GM12878 (cell line): ENCODE data around the gene ZBED1. TPM values are rescaled to one million over a fixed set of nuclear protein-coding genes. Genes with fewer than 3 reads are reported as not detected.

Experiments
- ATAC-seq: fragments of 200-7000 bp; cut with Tn5 transposase; 3 replicates; pipeline ENCODE4 v1.9.1; 2020; ENCODE audit warnings: mild to moderate bottlenecking, moderate library complexity
- BruUV-seq: library from RNA; stranded (reverse); fragments of 400-500 nt; replicated peaks from 2 replicates; lab custom pipeline; 2021; lab: Mats Ljungman, UMichigan
- CTCF ChIA-PET: fragments of 300-600 bp; sonication (Branson Sonifier 250); formaldehyde crosslinking; extraction: SDS; loops from one replicate; lab custom pipeline; 2021; ENCODE audit warnings: inconsistent platforms; lab: Yijun Ruan, JAX
- POLR2A ChIA-PET: fragments of 350-600 bp; formaldehyde crosslinking; extraction: SDS; loops from one replicate; lab custom pipeline; 2021; ENCODE audit warnings: inconsistent platforms; lab: Charles Lee
- RAD21 ChIA-PET: fragments of 300-600 bp; sonication (Branson Sonifier 250); formaldehyde crosslinking; loops from one replicate; lab custom pipeline; 2023; ENCODE audit warnings: antibody characterized with exemption; ENCODE audit not compliant: unreplicated experiment; lab: Charles Lee
- SMC1A ChIA-PET: fragments of 300-600 bp; sonication (Branson Sonifier 250); formaldehyde crosslinking; loops from one replicate; lab custom pipeline; 2023; ENCODE audit not compliant: unreplicated experiment, uncharacterized antibody; lab: Charles Lee
- DNase-seq: peaks from one replicate; pipeline ENCODE4 v3.0.0-alpha.2; 2011; ENCODE audit warnings: low read depth, low spot score
- FAIRE-seq: peaks from 3 replicates; lab custom pipeline; 2011; peaks lifted over from hg19 to GRCh38; lab: Jason Lieb, UNC
- H2AFZ ChIP-seq: 2 replicates; pipeline ENCODE4 v1.6.0; 2011; ENCODE audit warnings: low read depth, low read length, control low read depth; ENCODE audit not compliant: control insufficient read depth
- H3K27ac ChIP-seq: 2 replicates; pipeline ENCODE4 v1.5.1; 2011; ENCODE audit warnings: control low read depth; ENCODE audit not compliant: control insufficient read depth, insufficient read depth
- H3K27me3 ChIP-seq, 2 experiments: replicated peaks in 1 of 2; 2 replicates each; pipeline versions ENCODE4 v1.6.0 to v1.6.1; 2011; ENCODE audit warnings: low read length in 1 of 2; ENCODE audit not compliant: control insufficient read depth in 2 of 2, insufficient read depth in 2 of 2
- H3K36me3 ChIP-seq, 2 experiments: 2 replicates each; pipeline ENCODE4 v1.5.1; 2011; ENCODE audit warnings: low read length in 1 of 2; ENCODE audit not compliant: control insufficient read depth in 2 of 2, insufficient read depth in 2 of 2
- H3K4me1 ChIP-seq: 2 replicates; pipeline ENCODE4 v1.6.1; 2011; ENCODE audit warnings: mild to moderate bottlenecking, low read length, moderate library complexity, mixed read lengths; ENCODE audit not compliant: control insufficient read depth, insufficient read depth
- H3K4me2 ChIP-seq: 2 replicates; pipeline ENCODE4 v1.6.0; 2011; ENCODE audit warnings: control low read depth; ENCODE audit not compliant: control insufficient read depth, insufficient read depth
- H3K4me3 ChIP-seq: fragments of 200-600 bp; sonication (generic); 2 replicates; pipeline ENCODE4 v1.5.1; 2016
- H3K79me2 ChIP-seq: 2 replicates; pipeline ENCODE4 v1.6.0; 2011; ENCODE audit warnings: low read length; ENCODE audit not compliant: control insufficient read depth, insufficient read depth
- H3K9ac ChIP-seq: 2 replicates; pipeline ENCODE4 v1.8.0; 2011; ENCODE audit warnings: low read length, control low read depth, mixed read lengths; ENCODE audit not compliant: control insufficient read depth, insufficient read depth
- H3K9me3 ChIP-seq: replicated peaks from 3 replicates; pipeline ENCODE4 v1.5.1; 2011; ENCODE audit warnings: mild to moderate bottlenecking, low read length; ENCODE audit not compliant: control insufficient read depth, insufficient read depth
- H4K20me1 ChIP-seq: 2 replicates; pipeline ENCODE4 v1.6.0; 2011; ENCODE audit not compliant: control insufficient read depth, insufficient read depth
- BHLHE40 ChIP-seq, 2 experiments: fragments of 450-650 bp in 1 of 2; IDR thresholded peaks; 2 replicates each; pipeline ENCODE4 v1.6.1; 2011 to 2017; ENCODE audit warnings: low read depth in 2 of 2, borderline replicate concordance in 1 of 2, improper control_type of control experiment in 1 of 2, low read length in 1 of 2, mild to moderate bottlenecking in 1 of 2
- BMI1 ChIP-seq: fragments of 450-650 bp; IDR thresholded peaks from 2 replicates; pipeline ENCODE4 v1.6.1; 2016; ENCODE audit warnings: mild to moderate bottlenecking, moderate library complexity, borderline replicate concordance
- EZH2 ChIP-seq: IDR thresholded peaks from 2 replicates; pipeline ENCODE4 v1.6.1; 2012; ENCODE audit warnings: low read depth, mild to moderate bottlenecking, control low read depth, inconsistent platforms, low read length, borderline replicate concordance; ENCODE audit not compliant: control insufficient read depth
- MEF2A ChIP-seq: IDR thresholded peaks from 2 replicates; pipeline ENCODE4 v1.6.1; 2011; ENCODE audit warnings: low read depth, mild to moderate bottlenecking, low read length, moderate library complexity; ENCODE audit not compliant: insufficient read depth
- RFX5 ChIP-seq: IDR thresholded peaks from 2 replicates; pipeline ENCODE4 v1.6.1; 2011; ENCODE audit warnings: low read depth, low read length, improper control_type of control experiment
- SMAD5 ChIP-seq: IDR thresholded peaks from 2 replicates; pipeline ENCODE4 v1.6.1; 2016; ENCODE audit warnings: antibody characterized with exemption, low read depth
- SMC3 ChIP-seq: IDR thresholded peaks from 2 replicates; pipeline ENCODE4 v1.6.1; 2011; ENCODE audit warnings: low read length, improper control_type of control experiment, borderline replicate concordance
- SPI1 ChIP-seq: IDR thresholded peaks from 2 replicates; pipeline ENCODE4 v1.6.1; 2011; ENCODE audit warnings: low read depth, mild to moderate bottlenecking, low read length, moderate library complexity, borderline replicate concordance; ENCODE audit not compliant: insufficient read depth
- TBL1XR1 ChIP-seq: IDR thresholded peaks from 2 replicates; pipeline ENCODE4 v1.6.1; 2012; ENCODE audit warnings: low read depth, low read length, improper control_type of control experiment
- YBX1 ChIP-seq: fragments of 450-650 bp; IDR thresholded peaks from 2 replicates; pipeline ENCODE4 v1.6.1; 2016; ENCODE audit warnings: antibody characterized with exemption
- ZNF274 ChIP-seq: IDR thresholded peaks from one replicate; pipeline ENCODE4 v1.8.0; 2011; ENCODE audit not compliant: insufficient read length, insufficient read depth
- WGBS: methylation state at CpG from one replicate; pipeline ENCODE4 v1.1.6; 2016; ENCODE audit warnings: low lambda C conversion rate; ENCODE audit not compliant: insufficient replicate concordance, insufficient coverage; ENCODE audit errors: missing lambda C conversion rate; 5-methylcytosine and 5-hydroxymethylcytosine counted together
- in situ Hi-C: fragments of 300-500 bp; cut with MboI; formaldehyde crosslinking; loops from 9 replicates; pipeline ENCODE4 v1.14.3; 2018; ENCODE audit warnings: mixed read lengths
- intact Hi-C: fragments of 100-400 bp; cut with micrococcal nuclease; formaldehyde crosslinking; loops from one replicate; pipeline ENCODE4 v1.14.2; 2022; ENCODE audit not compliant: unreplicated experiment
- polyA plus RNA-seq, 11 experiments: library from polyadenylated mRNA; depleted of rRNA in 4 of 11; unstranded in 6 of 11; stranded (reverse) in 5 of 11; fragments of >200 nt; fragmentation: Nextera tagmentation in 4 of 11; fragmentation: Illumina TruSeq in 1 of 11; extraction: Ambion mirVana in 4 of 11; extraction: Trizol in 1 of 11; gene quantifications; 1 replicate in 1 of 11; 2 replicates in 10 of 11; pipeline versions ENCODE4 v1.2.1 to v1.2.3, GENCODE V29; 2011 to 2016; ENCODE audit warnings: inconsistent platforms in 2 of 11, missing spikeins in 2 of 11, low read depth in 1 of 11
- total RNA-seq, 4 experiments: library from RNA; depleted of rRNA in 3 of 4; stranded (reverse); fragments of >200 nt in 3 of 4; fragmentation: Illumina TruSeq in 1 of 4; extraction: Trizol in 1 of 4; gene quantifications; 2 replicates each; pipeline versions ENCODE4 v1.2.1 to v1.2.3, GENCODE V29; 2013 to 2021
- TF ChIP-seq, protein P1 (sequence below): fragments of 450-650 bp; formaldehyde crosslinking; IDR thresholded peaks from 2 replicates; pipeline ENCODE4 v1.4.0; 2020; ENCODE audit warnings: mild to moderate bottlenecking, moderate library complexity
- TF ChIP-seq, protein P2 (sequence below): fragments of 450-650 bp; IDR thresholded peaks from 2 replicates; pipeline ENCODE4 v1.6.1; 2017; ENCODE audit warnings: mild to moderate bottlenecking, moderate library complexity
- TF ChIP-seq, protein P3 (sequence below): fragments of 450-650 bp; formaldehyde crosslinking; IDR thresholded peaks from 2 replicates; pipeline ENCODE4 v1.4.0; 2022; ENCODE audit warnings: mild to moderate bottlenecking, moderate library complexity

ZBED1 gene
- total and polyA plus RNA-seq, 10 of the 15 experiments (the other 5 are each of a cell fraction or from before 2014, with no cell fraction given): 1.9 to 75.5 (median 40.5) TPM

DNA sequence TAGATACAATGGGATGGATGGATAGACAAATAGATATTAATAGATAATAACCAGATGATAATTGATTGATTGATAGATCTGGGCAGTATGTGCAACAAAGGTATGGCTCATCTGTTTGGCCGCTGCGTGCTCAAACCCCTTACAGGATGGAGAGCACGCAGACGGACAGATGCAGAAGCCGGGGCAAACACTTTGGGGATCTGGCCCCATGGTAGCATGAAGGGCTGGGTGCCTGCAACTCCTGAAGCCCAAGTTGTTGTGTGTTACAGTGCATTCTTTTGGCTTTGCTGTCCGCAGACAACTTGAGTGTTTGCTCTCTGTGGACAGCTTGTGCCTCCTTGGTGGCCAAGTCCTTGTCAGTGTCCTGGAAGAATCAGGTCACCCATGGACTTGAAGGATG lies 10.6 kb upstream of the ZBED1 start:
- ChIA-PET POLR2A (no interaction called here), RAD21 (no interaction called here), CTCF (no interaction called here), SMC1A (no interaction called here)
- Histone ChIP-seq H3K27me3 (no peaks in the 10 kb centered on the region), H3K36me3 (no peaks in the 10 kb centered on the region), H3K9me3 (no peaks in the 10 kb centered on the region), H3K4me3 (no peak overlapping the region), H3K9ac (no peak overlapping the region), H3K4me1 (peaks cover 24% of the 10 kb centered on the region), H2AFZ (no peak overlapping the region), H3K27ac (no peak overlapping the region), H3K4me2 (no peak overlapping the region), H3K79me2 (no peaks in the 10 kb centered on the region), H4K20me1 (no peaks in the 10 kb centered on the region)
- ATAC-seq: no peak
- BruUV-seq: no TSS peak
- 100% methylated on average over 6 of the region's 6 CpGs for WGBS
- no peak for FAIRE-seq
- no peak for DNase-seq
- in situ Hi-C loops (loop anchor here (25.0 kb wide), 1 partner anchor 1049 kb away; the partner anchor contains the start of gene ASMTL), intact Hi-C loops (no loop called here)
- TF ChIP-seq TBL1XR1 (no peak), SMAD5 (no peak), BMI1 (no peak), MEF2A (no peak), RFX5 (no peak), EZH2 (no peak), ZNF274 (no peak), BHLHE40 (IDR thresholded peaks at IDR 0.05; ENCODE audit: borderline replicate concordance in 1 of 2, low read depth in 2 of 2, low read length in 1 of 2) (no peak), YBX1 (no peak), SPI1 (no peak), SMC3 (no peak)
- TF ChIP-seq, protein P1, sequence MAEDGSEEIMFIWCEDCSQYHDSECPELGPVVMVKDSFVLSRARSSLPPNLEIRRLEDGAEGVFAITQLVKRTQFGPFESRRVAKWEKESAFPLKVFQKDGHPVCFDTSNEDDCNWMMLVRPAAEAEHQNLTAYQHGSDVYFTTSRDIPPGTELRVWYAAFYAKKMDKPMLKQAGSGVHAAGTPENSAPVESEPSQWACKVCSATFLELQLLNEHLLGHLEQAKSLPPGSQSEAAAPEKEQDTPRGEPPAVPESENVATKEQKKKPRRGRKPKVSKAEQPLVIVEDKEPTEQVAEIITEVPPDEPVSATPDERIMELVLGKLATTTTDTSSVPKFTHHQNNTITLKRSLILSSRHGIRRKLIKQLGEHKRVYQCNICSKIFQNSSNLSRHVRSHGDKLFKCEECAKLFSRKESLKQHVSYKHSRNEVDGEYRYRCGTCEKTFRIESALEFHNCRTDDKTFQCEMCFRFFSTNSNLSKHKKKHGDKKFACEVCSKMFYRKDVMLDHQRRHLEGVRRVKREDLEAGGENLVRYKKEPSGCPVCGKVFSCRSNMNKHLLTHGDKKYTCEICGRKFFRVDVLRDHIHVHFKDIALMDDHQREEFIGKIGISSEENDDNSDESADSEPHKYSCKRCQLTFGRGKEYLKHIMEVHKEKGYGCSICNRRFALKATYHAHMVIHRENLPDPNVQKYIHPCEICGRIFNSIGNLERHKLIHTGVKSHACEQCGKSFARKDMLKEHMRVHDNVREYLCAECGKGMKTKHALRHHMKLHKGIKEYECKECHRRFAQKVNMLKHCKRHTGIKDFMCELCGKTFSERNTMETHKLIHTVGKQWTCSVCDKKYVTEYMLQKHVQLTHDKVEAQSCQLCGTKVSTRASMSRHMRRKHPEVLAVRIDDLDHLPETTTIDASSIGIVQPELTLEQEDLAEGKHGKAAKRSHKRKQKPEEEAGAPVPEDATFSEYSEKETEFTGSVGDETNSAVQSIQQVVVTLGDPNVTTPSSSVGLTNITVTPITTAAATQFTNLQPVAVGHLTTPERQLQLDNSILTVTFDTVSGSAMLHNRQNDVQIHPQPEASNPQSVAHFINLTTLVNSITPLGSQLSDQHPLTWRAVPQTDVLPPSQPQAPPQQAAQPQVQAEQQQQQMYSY (CRISPR knock-in tag): no peak
- TF ChIP-seq, protein P2, sequence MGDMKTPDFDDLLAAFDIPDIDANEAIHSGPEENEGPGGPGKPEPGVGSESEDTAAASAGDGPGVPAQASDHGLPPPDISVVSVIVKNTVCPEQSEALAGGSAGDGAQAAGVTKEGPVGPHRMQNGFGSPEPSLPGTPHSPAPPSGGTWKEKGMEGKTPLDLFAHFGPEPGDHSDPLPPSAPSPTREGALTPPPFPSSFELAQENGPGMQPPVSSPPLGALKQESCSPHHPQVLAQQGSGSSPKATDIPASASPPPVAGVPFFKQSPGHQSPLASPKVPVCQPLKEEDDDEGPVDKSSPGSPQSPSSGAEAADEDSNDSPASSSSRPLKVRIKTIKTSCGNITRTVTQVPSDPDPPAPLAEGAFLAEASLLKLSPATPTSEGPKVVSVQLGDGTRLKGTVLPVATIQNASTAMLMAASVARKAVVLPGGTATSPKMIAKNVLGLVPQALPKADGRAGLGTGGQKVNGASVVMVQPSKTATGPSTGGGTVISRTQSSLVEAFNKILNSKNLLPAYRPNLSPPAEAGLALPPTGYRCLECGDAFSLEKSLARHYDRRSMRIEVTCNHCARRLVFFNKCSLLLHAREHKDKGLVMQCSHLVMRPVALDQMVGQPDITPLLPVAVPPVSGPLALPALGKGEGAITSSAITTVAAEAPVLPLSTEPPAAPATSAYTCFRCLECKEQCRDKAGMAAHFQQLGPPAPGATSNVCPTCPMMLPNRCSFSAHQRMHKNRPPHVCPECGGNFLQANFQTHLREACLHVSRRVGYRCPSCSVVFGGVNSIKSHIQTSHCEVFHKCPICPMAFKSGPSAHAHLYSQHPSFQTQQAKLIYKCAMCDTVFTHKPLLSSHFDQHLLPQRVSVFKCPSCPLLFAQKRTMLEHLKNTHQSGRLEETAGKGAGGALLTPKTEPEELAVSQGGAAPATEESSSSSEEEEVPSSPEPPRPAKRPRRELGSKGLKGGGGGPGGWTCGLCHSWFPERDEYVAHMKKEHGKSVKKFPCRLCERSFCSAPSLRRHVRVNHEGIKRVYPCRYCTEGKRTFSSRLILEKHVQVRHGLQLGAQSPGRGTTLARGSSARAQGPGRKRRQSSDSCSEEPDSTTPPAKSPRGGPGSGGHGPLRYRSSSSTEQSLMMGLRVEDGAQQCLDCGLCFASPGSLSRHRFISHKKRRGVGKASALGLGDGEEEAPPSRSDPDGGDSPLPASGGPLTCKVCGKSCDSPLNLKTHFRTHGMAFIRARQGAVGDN: no peak
- TF ChIP-seq, protein P3, sequence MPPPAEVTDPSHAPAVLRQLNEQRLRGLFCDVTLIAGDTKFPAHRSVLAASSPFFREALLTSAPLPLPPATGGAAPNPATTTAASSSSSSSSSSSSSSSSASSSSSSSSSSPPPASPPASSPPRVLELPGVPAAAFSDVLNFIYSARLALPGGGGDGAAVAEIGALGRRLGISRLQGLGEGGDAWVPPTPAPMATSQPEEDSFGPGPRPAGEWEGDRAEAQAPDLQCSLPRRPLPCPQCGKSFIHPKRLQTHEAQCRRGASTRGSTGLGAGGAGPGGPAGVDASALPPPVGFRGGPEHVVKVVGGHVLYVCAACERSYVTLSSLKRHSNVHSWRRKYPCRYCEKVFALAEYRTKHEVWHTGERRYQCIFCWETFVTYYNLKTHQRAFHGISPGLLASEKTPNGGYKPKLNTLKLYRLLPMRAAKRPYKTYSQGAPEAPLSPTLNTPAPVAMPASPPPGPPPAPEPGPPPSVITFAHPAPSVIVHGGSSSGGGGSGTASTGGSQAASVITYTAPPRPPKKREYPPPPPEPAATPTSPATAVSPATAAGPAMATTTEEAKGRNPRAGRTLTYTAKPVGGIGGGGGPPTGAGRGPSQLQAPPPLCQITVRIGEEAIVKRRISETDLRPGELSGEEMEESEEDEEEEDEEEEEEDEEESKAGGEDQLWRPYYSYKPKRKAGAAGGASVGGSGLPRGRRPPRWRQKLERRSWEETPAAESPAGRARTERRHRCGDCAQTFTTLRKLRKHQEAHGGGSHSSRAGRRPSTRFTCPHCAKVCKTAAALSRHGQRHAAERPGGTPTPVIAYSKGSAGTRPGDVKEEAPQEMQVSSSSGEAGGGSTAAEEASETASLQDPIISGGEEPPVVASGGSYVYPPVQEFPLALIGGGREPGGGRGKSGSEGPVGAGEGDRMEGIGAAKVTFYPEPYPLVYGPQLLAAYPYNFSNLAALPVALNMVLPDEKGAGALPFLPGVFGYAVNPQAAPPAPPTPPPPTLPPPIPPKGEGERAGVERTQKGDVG (CRISPR knock-in tag): no peak
